ENCODE data around the gene DBI.
"Not testable (repeated sequence)": the region's sequence is repeated elsewhere in the genome, so short reads cannot be mapped to it uniquely, and the experiment has no call there.

The DBI gene

GRCh38 chr2:119366161-119366648, 572 bp upstream of the DBI start:
- no peak for DNase-seq

- peak; percentile 67 for DNase-seq
Measured at GRCh38 chr2:119367472-119368099, 809 bp downstream of the DBI start.

- no peak for DNase-seq
Measured at GRCh38 chr2:119369845-119370244, 3.1 kb downstream of the DBI start.

GRCh38 chr2:119371111-119371510, 4.3 kb downstream of the DBI start:
- no peak for DNase-seq

DNA sequence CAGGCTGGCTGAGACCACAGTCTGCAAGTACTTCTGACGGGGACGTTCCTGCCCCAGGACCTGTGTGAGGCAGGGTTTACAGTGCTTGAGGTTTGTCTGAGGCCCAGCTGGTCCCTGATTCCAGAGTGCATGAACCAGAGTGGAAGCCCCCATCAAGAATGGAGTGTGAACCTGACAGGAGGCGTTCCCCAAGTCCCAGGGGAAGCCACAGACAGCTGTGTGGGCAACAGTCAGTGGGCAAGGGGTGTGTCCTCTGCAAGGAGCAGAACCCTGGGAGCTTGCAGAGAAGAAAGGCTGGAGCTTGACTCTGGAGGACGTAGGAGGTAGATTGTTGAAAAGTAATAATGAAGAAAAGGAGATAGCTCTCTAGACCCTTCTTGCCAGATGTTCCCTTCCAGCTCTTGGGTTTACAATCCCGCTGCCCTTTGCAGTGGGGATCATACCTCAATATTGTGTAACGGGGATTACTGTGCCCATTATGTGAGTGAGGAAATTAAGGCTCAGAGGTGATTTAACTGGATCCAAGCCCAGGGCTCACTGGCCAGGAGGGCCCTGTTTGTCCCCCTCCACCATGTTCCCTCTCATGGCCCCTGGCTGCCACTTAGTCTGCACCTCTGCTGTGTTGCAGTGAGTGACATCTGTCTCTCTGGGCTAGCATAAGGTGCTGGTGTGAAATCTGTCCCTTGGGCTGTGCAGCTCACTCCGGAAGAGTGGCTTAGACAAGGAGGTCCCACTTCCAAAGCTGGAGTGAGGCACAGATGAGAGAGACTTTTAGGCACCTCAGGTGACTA, 6.2 kb downstream of the DBI start:
- no peak for DNase-seq

DNA sequence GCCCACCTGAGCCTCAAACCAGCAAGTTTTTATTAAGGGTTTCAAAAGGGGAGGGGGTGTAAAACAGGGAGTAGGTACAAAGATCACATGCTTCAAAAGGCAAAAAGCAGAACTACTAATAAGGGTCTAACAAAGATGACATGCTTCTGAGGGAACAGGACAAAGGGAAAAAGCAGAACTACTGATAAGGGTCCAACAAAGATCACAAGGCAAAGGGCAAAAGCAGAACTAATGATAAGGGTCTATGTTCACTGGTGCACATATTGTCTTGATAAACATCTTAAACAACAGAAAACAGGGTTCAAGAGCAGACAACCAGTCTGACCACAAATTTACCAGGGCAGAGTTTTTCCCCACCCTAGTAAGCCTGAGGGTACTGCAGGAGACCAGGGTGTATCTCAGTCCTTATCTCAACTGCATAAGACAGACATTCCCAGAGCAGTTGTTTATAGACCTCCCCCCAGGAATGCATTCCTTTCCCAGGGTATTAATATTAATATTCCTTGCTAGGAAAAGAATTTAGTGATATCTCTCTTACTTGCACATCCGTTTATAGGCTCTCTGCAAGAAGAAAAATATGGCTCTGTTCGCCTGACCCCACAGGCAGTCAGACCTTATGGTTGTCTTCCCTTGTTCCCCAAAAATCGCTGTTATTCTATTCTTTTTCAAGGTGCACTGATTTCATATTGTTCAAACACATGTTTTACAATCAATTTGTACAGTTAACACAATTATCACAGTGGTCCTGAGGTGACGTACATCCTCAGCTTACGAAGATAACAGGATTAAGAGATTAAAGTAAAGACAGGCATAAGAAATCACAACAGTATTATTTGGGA, 7.3 kb downstream of the DBI start:
- not testable (repeated sequence) for DNase-seq

- not testable (repeated sequence) for DNase-seq
Measured at GRCh38 chr2:119376406-119376805, 9.6 kb downstream of the DBI start.

DNA sequence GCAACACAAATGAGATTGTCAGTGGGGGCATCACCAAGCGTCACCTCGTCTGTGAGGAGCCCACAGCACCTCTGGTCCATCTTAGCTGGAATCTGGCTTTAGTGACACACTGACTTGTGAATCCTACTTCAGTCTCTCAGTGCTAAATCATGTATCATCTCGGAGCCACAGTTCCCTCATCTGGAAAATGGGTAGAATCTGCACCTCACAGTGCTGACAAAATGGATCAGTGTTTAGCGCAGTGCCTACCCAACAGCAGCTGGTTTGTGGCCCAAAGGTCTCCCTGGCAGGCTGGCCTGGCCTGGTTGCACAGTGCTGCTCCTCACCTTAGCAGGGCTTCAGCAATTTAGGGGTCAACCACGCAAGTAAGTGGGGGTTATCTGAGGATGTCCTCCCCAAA, 10.0 kb downstream of the DBI start:
- DNase-seq = no peak

DNA sequence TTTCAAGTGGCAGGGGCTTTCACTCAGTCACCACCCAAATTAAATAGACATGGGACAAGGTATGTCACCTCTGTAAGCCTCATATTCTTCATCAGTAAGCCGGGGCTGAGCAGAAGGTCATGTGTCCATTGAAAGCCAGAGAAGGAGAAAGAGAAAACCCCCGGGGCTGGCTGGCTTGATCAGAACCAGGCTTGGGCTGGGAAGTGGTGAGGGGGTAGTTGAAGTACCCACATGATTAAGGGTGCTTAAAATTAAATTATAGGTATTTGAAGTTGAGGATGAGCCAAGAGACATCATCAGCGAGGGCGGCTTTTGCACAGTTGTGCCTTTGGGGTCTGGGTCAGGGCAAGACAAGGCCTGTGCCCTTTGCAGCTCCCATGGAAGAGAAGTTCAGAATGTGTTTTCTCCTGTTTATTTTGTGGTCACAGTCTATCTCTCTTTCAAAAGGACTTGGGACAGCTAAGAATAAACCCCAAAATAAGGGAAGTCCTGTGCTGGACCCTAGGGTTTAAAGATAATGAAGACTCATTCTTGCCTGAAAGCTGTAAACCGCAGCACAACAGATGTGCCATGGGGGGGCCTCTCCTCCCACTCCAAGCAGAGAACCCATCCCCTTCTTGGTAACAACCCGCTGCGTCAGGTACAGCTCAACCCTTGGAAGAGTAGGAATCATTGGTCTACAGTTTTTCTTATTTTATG, 10.7 kb downstream of the DBI start:
- no peak for DNase-seq

GRCh38 chr2:119377993-119378345, 11.2 kb downstream of the DBI start:
- peak; percentile 64 for DNase-seq

GRCh38 chr2:119378566-119378965, 11.8 kb downstream of the DBI start:
- DNase-seq = no peak

GRCh38 chr2:119383410-119384140, 16.8 kb downstream of the DBI start:
- DNase-seq = no peak

GRCh38 chr2:119384971-119385370, 18.2 kb downstream of the DBI start:
- no peak for DNase-seq

GRCh38 chr2:119385466-119385865, 18.7 kb downstream of the DBI start:
- DNase-seq = no peak

GRCh38 chr2:119387381-119388129, 20.8 kb downstream of the DBI start:
- DNase-seq = peak; percentile 71

GRCh38 chr2:119389615-119390306, 23.0 kb downstream of the DBI start:
- peak; percentile 36 for DNase-seq

DNA sequence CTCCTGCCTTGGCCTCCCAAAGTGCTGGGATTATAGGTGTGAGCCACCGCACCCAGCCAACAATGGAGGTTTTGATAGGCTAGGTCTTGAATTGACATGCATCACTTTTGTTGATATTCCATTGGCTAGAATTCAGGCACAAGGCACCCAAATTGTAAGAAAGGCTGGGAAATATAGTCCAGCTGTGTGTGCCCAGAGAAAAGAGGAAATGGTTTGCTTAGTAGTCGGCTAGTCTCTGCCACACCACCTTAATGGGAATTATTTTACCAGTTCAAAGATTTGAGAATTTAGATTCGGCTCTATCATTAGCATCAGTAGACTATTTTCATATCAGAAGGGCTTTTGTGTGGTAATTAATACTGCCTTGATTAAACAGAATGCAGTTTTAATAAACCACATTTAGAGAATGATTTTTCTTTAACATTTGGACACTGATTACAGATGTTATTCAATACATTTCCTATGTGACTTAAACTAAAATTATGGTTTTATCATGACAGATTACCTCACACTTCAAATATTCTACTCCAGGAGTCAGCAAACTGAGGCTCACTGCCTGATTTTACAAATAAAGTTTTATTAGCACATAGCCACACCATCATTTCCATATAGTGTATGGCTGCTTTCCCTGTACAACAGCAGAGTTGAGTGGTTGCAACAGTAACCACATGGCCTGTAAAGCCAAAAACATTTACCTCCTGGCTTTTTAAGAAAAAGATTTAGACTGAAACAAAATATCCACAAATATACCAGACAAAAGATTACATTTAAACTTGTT, 27.4 kb downstream of the DBI start:
- no peak for DNase-seq

DNA sequence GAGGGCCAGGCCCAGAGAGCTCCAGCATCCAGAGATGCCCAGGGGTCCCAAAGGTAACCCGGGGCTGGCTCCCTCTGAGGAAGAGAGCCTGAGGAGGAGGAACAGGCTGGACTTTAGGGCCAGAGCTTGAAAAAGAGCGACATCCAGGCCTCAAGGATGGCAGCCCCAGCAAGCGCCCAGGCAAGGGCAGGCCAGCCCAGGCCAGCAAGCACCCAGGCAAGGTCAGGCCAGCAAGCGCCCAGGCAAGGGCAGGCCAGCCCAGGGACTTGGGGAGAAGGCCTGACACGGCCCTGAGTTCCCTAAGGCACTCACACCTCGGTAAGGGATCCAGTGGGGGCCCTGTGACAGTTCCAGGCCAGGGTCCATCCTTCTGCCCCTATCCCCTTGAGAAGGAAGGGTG, 30.4 kb downstream of the DBI start:
- no peak for DNase-seq

GRCh38 chr2:119402106-119402505, 35.3 kb downstream of the DBI start:
- DNase-seq = no peak

Data from right hindlimb (tissue), 1 donor.